OCI-LY7 (cell line): ENCODE results near the gene SPOCK1.
"Not testable (repeated sequence)": the region's sequence is repeated elsewhere in the genome, so short reads cannot be mapped to it uniquely, and the experiment has no call there.

Experiments
- EZH2phosphoT487 ChIP-seq: fragments of 200-600 bp; sonication (generic); IDR thresholded peaks from 2 replicates; pipeline ENCODE4 v1.6.1; 2018; ENCODE audit warnings: low read depth, borderline replicate concordance, mild to moderate bottlenecking, mixed run types, antibody characterized with exemption, low read length, moderate library complexity, mixed read lengths
- TF ChIP-seq, protein P1 (sequence below): fragments of 200-600 bp; sonication (generic); conservative IDR thresholded peaks from 2 replicates; pipeline ENCODE4 v1.5.1; 2014; ENCODE audit warnings: mild to moderate bottlenecking, antibody characterized with exemption, low read length, moderate library complexity, mixed read lengths

- TF ChIP-seq, protein P1, sequence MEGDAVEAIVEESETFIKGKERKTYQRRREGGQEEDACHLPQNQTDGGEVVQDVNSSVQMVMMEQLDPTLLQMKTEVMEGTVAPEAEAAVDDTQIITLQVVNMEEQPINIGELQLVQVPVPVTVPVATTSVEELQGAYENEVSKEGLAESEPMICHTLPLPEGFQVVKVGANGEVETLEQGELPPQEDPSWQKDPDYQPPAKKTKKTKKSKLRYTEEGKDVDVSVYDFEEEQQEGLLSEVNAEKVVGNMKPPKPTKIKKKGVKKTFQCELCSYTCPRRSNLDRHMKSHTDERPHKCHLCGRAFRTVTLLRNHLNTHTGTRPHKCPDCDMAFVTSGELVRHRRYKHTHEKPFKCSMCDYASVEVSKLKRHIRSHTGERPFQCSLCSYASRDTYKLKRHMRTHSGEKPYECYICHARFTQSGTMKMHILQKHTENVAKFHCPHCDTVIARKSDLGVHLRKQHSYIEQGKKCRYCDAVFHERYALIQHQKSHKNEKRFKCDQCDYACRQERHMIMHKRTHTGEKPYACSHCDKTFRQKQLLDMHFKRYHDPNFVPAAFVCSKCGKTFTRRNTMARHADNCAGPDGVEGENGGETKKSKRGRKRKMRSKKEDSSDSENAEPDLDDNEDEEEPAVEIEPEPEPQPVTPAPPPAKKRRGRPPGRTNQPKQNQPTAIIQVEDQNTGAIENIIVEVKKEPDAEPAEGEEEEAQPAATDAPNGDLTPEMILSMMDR: not testable (repeated sequence)
- not testable (repeated sequence) for TF ChIP-seq EZH2phosphoT487
Observed at GRCh38 chr5:136954142-136954541, 545.0 kb downstream of the SPOCK1 start.
